ENCODE data around the gene PTPN1.
"Not testable (repeated sequence)": the region's sequence is repeated elsewhere in the genome, so short reads cannot be mapped to it uniquely, and the experiment has no call there.

Gene PTPN1

DNA sequence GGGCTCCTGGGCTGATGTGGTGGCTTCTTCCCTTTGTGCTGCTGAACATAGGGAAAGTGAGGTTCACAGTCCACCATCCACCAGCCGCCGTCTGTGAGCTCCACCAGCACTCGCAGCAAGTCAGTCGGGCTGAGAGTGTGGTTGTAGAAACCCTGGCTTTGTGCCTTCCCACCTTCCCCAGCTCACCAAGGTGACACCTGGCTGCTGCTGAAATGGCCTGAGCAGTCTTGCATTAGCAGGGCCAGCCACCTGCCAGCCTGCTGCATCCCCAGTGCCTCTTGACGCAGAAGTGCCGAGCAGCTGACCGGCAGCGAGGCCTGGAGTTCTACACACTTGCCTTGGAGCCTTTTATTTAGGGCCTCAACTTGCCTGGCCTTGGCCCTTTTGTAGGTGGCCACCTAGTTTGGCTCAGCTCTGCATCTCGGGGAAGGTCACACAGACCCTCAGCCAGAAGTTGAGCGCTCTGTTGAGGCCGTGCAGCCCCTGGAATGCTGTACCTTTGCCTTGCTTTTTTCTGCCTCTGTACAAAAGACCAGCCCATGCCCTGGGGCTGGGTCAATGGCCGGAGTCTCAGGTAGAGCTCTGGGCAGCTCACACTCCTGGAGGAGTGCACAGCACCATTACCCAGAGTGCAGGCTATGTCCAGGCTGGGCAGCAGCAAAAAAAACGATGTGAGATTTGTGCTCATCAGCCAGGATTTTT lies 76.5 kb downstream of the PTPN1 start:
- no peak for DNase-seq (ENCODE audit: insufficient read length, low spot score)
- FAIRE-seq = peak; percentile 26

GRCh38 chr20:50587291-50587961 lies 77.2 kb downstream of the PTPN1 start:
- no peak for FAIRE-seq
- no peak for DNase-seq (ENCODE audit: insufficient read length, low spot score)

DNA sequence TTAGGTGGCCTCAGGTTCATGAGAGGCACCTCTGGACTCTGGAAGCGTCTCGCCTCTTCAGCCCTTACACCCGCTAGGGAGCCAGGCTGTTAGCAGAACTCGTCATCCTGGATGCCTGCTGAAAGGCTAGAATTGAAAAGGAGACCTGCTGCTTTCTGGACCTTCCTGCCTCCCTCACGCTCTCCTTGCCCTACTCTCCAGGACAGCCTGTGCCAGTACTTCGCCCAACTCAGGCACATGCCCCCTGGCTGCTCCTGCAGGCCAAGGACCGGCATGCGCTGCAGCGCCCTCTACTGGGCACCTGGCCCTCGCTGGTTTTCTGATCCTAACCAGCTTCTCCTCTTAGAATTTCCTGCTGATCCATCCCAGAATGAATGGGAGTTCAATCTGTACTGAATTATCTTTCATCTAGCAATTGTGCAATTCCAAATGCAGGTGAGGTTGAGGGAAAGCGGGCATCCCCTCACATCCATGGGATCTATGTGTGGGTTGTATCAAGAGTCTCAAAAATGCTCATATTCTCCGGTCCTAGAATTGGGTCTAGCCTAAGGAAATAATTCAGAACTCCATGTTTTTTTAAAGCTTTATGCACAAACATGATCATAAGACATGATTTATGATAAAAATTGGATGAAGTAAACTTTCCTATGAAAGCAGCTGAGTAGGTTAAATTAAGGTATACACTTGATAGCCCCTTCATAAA lies 78.0 kb downstream of the PTPN1 start:
- DNase-seq (ENCODE audit: insufficient read length, low spot score) (peak; percentile 97), FAIRE-seq (peak; percentile 94)

- FAIRE-seq = peak; percentile 75
- no peak for DNase-seq (ENCODE audit: insufficient read length, low spot score)
These were observed 79.6 kb downstream of the PTPN1 start for GRCh38 chr20:50589548-50590347.

DNA sequence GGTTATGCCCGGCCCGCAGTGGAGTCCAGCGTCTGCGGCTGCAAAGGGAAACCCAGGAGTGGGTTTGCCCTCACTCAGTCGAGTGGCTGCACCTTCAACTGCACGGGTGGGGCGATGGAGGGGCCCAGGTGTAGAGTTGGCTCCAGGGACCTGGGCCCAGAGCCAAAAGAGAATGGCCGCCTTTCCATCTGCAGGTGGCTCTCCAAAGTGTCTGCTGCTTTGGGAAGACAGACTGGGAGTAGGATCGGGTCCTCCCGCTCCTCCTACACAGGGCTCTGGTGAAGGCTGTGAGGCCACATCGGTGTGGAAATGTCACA lies 80.1 kb downstream of the PTPN1 start:
- no peak for FAIRE-seq
- DNase-seq (ENCODE audit: insufficient read length, low spot score) = no peak

DNA sequence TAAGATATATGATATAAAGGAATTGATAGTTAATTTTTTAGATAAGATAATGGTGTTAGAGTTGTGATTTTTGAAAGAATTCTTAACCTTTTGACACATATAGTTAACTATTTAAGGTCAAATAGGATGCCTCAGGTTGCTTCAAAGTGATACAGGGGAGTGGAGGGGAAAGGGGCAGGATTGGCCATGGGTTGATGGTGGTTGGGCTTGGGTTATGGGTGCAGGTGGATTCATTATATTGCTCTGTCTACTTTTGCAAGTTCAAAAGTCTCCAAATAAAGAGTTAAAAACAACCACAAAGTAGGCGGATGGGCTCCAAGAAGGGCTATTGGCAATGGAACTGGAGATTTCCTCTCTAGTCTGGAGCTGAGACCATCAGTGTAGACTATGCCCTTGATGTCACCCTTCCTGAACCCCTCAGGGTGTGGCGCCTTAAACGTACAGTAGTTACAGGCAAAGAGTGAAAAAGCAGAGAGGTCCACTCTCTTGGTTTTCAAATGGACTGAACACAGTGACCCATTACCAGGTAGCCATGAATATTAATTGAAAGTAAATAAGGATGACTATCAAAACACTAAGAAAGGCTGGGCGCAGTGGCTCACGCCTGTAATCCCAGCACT lies 81.2 kb downstream of the PTPN1 start:
- FAIRE-seq (peak; percentile 16), DNase-seq (ENCODE audit: insufficient read length, low spot score) (no peak)

DNA sequence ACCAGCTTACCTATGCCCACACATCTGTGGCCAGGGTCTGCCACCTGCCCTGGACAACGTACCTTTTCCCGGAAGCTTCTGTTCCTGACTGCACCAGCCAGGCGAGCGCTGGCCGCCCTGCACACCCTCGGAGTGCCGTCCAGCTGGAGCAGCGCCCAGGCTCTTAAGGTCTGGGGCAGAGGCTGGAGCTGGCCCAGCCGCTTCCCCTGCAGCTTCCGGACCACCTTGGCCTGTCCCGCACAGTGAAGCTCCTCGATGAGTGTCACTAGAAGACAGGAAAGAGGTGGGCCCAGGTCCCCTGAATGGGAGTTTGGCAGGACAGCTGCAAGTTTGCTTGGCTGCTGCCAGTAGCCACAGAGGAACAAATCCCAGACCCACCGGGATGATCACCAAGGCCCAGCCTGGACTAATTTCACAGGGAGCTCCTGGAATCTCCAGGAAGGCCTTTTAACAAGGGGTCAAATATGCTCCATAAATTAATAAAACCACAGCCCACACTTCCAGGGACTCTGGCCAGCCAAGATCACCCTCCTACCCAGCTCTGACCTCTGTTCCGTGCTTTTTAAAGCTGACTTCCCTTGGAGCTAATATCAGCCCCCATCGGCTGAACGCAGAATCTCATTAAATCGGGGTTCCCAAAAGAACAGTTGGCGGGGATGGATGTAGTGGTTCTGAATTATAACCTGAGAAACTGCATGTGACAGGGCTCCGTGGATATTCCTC lies 82.3 kb downstream of the PTPN1 start:
- DNase-seq (ENCODE audit: insufficient read length, low spot score) = no peak
- FAIRE-seq = peak; percentile 65

- DNase-seq (ENCODE audit: insufficient read length, low spot score) = no peak
- FAIRE-seq = no peak
These were observed 82.8 kb downstream of the PTPN1 start for GRCh38 chr20:50593005-50593335.

DNA sequence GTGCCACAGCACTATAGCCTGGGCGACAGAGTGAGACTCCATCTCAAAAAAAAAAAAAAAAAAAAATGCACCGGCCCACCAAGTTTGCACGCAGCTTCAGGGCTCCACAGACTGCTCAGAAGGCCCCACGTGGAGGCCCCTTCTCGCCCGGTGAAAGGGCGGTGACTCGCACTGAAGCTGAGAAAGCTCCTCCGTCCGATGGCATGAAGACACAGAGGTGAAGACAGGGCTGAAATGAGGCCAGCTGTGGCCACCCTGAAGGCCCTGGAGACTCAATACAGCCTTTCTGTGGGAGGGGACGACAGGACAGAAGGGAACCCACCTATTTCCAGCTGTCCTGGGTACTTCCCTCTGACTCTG lies 84.0 kb downstream of the PTPN1 start:
- no peak for DNase-seq (ENCODE audit: insufficient read length, low spot score)

DNA sequence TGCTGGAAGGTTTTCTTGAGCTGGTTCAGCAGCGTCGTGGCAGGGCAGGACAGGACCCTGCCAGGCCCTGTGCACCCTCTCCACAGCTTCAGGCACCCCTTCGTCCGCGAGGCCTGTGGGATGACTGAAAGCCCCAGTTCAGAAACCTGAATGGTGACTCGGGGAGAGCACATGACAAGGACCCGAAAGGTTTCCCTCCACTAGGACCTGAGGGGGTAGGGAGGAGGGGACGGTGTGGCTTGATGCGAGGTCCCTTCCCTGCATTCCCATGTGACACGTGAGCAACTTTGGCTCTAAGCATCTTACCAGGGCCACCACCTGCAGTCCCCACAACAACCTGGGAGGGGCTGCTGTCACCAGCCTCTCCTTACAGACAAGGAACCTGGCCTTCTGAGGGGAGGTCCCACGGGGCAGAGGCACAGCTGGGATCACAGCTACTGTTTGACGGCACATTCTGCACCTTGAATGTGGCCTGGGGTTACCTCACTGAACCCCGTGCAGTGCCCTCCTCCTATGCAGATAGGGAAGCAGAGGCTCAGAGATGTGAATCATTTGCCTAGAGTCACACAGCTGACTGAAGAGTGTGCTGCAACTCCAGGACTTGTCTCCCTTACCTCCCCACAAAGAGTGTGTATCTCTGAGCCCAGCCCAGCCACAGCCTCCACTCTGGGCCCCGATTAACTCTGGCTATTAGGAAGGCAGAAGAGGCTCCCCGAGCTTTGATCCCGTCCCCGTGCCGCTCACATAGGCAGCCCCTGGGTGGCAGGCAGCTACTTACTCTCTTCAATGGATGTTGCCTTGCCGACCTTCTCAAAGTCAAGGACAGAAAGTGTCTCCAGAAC lies 84.6 kb downstream of the PTPN1 start:
- FAIRE-seq (peak; percentile 94), DNase-seq (ENCODE audit: insufficient read length, low spot score) (no peak)

More for the DNA sequence above, 84.0 kb downstream of the PTPN1 start:
- FAIRE-seq = peak; percentile 16

- DNase-seq (ENCODE audit: insufficient read length, low spot score) (no peak), FAIRE-seq (no peak)
These were observed 85.3 kb downstream of the PTPN1 start for GRCh38 chr20:50595433-50595895.

- peak; percentile 72 for DNase-seq (ENCODE audit: insufficient read length, low spot score)
- FAIRE-seq = no peak
These were observed 86.0 kb downstream of the PTPN1 start for GRCh38 chr20:50595988-50596693.

DNA sequence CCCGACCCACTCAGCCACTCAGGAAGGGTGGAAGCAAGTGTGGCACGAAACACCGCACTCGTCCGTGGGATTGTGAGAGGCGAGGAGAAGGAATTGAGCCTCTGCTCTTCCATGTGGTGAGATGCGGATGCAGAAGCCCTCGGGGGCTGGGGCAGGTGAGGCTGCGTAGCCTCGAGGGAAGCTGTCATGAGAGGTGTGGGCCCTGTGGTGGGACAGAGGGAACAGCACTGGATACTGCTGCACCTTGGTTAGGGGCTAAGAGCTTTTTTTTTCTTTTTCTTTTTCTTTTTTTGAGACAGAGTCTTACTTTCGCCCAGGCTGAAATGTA lies 86.5 kb downstream of the PTPN1 start:
- FAIRE-seq = no peak
- DNase-seq (ENCODE audit: insufficient read length, low spot score) = no peak

DNA sequence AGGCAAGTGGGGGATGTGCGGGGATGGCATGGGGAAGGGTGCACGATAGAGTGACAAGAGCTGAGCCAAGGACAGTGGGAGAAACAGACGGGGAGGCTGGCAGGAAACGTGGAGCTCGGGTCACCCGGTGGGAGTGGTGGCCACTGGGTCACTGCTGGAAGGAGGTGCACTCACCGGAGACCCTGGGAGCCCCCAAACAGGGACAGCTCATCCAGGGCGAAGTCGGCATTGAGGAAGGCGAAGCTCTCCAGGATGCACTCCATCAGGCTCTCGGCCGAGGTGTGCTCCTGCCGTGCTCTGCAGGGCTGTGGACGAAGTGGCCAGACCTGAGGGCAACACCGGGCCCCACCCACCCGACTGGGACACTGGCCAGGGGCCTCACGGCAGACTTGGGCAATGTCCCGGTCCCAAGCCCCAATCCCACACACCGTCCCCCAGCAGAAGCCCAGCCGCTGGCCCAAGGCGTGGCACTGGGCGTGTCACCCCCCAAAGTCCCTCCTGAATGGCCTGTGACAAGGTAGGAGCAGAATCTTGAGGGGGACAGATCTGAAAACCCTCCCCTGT lies 87.3 kb downstream of the PTPN1 start:
- DNase-seq (ENCODE audit: insufficient read length, low spot score) = no peak
- FAIRE-seq = peak; percentile 83

DNA sequence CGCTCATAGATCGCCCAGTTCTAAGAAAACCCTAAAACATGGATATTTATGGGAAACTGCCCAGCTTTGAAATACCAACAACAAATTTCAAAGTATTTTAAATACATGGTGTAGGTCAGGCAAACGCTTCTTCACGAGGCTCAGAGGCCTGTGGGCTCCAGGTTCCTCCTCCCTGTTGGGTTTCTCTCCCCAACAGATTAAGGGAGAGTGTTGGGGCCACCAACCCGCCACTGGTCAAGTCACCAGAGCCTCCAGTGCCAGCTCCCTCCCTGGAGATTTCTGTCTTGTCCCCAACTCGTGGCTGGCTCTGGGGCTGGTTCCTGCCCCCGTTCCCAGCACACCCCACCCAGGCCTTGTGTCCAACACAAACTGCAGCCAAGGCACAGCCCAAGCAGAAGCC lies 87.9 kb downstream of the PTPN1 start:
- FAIRE-seq = no peak
- no peak for DNase-seq (ENCODE audit: insufficient read length, low spot score)

DNA sequence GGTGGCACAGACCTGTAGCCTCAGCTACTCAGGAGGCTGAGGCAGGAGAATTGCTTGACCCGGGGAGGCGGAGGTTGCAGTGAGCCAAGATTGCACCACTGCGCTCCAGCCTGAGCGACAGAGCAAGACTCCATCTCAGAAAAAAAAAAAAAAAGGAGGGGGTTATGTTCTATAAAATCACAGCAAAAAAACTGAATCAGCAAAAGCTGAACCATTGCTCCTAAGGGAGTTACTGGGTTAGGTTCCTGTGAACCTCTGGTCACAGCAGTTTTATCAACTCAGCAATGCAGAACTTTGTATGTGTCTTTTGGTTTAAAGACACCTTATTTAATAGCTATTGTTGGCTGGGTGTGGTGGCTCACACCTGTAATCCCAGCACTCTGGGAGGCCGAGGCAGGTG lies 88.6 kb downstream of the PTPN1 start:
- FAIRE-seq = peak; percentile 23
- DNase-seq (ENCODE audit: insufficient read length, low spot score) = not testable (repeated sequence)

- FAIRE-seq (no peak), DNase-seq (ENCODE audit: insufficient read length, low spot score) (no peak)
These were observed 90.2 kb downstream of the PTPN1 start for GRCh38 chr20:50600281-50600895.

Data from HTR-8/SVneo (cell line).